Measurements from ENCODE around the gene YPEL5. TPM values are rescaled to one million over a fixed set of nuclear protein-coding genes. Genes with fewer than 3 reads are reported as not detected.
A peak's percentile ranks its signal among the peaks of the same experiment; 100 is the strongest.

Gene YPEL5
- polyA plus RNA-seq, 1 of the 3 experiments (the other 2 are of a cell fraction), result 60.5 TPM

DNA sequence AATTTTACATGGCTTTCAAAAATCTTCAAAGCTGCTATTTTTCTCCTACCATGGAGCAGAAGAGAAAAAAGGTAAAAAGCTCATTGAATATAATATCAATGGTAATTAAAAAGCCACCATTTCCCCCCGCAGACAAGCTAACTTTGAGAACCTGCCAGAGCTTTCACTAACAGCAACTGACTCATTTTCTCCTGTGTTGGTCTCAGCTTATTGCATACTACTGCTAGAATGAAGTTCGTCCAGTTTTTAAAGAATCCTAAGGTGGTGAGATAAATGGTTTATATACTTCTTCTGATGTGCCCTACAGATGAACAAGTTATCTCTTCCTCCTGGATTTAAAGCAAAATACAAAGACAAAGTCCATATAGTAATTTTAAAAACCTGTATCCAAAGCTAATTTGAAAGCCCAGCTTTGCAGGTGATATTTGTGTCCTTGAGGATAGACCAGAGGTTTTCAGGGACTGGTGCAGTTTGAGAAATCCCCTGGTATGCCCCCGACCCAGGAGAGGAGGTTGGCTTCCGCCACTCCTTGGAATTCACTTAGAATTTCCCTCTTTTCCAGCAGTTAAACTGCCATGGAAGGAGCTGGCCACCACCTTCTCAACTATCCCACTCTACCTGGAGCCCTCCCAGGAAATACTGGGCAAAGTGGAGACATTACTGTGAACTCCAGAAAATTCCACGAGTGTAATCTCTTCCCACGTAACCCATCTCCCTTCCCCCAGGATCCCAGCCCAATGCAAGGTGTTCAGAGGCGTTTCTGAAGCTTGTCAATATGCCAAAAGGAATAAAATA lies 17.5 kb downstream of the YPEL5 start:
- Histone ChIP-seq H3K4me2 (0 out of 2 replicates have a peak overlapping the region, but pooled peaks have one; percentile 22), H3K4me1 (ENCODE audit: control insufficient read depth in 1 of 2, insufficient read depth in 2 of 2, low read depth in 1 of 2, low read length in 1 of 2) (peaks cover 2 to 9% of the 10 kb centered on the region in 2 experiments; a peak in 3 of 4 replicates), H3K79me2 (ENCODE audit: insufficient read depth) (no peaks in the 10 kb centered on the region), H3K9me2 (no peaks in the 10 kb centered on the region), H3K27me3 (ENCODE audit: insufficient read depth) (no peaks in the 10 kb centered on the region), H3K9me3 (no peaks in the 10 kb centered on the region), H3K36me3 (replicated peaks in 1 of 2; ENCODE audit: control insufficient read depth in 1 of 2, insufficient read depth in 2 of 2, low read length in 1 of 2) (peaks cover 22 to 28% of the 10 kb centered on the region in 2 experiments), H3K4me3 (ENCODE audit: low read depth in 2 of 2, low read length in 1 of 2) (no peak overlapping the region), H3K27ac (ENCODE audit: low read depth in 2 of 2, low read length in 1 of 2) (peak overlapping the region in 1 of 2 experiments; percentile 10; a peak in 2 of 4 replicates), H4K20me1 (ENCODE audit: insufficient read depth) (no peaks in the 10 kb centered on the region), H3F3A (replicated peaks; ENCODE audit: insufficient read depth) (peaks cover 11% of the 10 kb centered on the region), H2AFZ (ENCODE audit: low read depth) (no peak overlapping the region), H3K9ac (no peak overlapping the region)
- 28% methylated on average over 7 of the region's 7 CpGs for WGBS (ENCODE audit: low lambda C conversion rate)
- ChIA-PET POLR2A (interaction anchor here (0.6 to 1.5 kb wide), 7 partner anchors 9 to 698 kb away, joined by 3 to 6 read pairs (median 4); partner anchors contain the start of gene YPEL5), CTCF (interaction anchor here (0.6 to 9.5 kb wide), 112 partner anchors 8 to 1995 kb away, joined by 3 to 530 read pairs (median 4); partner anchors contain the start of genes EHD3, LBH, LCLAT1 and YPEL5)
- no peak for TF ChIP-seq GABPA (IDR thresholded peaks at IDR 0.05; ENCODE audit: low read depth)
- no peak for TF ChIP-seq SIN3A (IDR thresholded peaks at IDR 0.05; ENCODE audit: borderline replicate concordance, low read depth, low read length)
- TF ChIP-seq NFIC (IDR thresholded peaks at IDR 0.05; ENCODE audit: borderline replicate concordance), result no peak
- TF ChIP-seq RCOR1 (IDR thresholded peaks at IDR 0.05; ENCODE audit: low read length), result no peak
- TF ChIP-seq EP300 (IDR thresholded peaks at IDR 0.05; ENCODE audit: borderline replicate concordance in 1 of 2, low read depth in 1 of 2, low read length in 1 of 2), result no peak
- TF ChIP-seq, protein P1, sequence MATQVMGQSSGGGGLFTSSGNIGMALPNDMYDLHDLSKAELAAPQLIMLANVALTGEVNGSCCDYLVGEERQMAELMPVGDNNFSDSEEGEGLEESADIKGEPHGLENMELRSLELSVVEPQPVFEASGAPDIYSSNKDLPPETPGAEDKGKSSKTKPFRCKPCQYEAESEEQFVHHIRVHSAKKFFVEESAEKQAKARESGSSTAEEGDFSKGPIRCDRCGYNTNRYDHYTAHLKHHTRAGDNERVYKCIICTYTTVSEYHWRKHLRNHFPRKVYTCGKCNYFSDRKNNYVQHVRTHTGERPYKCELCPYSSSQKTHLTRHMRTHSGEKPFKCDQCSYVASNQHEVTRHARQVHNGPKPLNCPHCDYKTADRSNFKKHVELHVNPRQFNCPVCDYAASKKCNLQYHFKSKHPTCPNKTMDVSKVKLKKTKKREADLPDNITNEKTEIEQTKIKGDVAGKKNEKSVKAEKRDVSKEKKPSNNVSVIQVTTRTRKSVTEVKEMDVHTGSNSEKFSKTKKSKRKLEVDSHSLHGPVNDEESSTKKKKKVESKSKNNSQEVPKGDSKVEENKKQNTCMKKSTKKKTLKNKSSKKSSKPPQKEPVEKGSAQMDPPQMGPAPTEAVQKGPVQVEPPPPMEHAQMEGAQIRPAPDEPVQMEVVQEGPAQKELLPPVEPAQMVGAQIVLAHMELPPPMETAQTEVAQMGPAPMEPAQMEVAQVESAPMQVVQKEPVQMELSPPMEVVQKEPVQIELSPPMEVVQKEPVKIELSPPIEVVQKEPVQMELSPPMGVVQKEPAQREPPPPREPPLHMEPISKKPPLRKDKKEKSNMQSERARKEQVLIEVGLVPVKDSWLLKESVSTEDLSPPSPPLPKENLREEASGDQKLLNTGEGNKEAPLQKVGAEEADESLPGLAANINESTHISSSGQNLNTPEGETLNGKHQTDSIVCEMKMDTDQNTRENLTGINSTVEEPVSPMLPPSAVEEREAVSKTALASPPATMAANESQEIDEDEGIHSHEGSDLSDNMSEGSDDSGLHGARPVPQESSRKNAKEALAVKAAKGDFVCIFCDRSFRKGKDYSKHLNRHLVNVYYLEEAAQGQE (IDR thresholded peaks at IDR 0.05; ENCODE audit: low read depth, low read length), result no peak
- no peak for DNase-seq

GRCh38 chr2:30165050-30165520 lies 18.3 kb downstream of the YPEL5 start:
- POLR2A ChIA-PET, result interaction anchor here (0.6 to 1.5 kb wide), 7 partner anchors 10 to 697 kb away, joined by 3 to 6 read pairs (median 4); partner anchors contain the start of gene YPEL5
- peak; percentile 88 for DNase-seq
- TF ChIP-seq MXI1 (IDR thresholded peaks at IDR 0.05; ENCODE audit: low read depth, low read length) (peak; percentile 74), YY1 (IDR thresholded peaks at IDR 0.05; ENCODE audit: low read depth) (no peak), FOSL2 (IDR thresholded peaks at IDR 0.05; ENCODE audit: borderline replicate concordance, low read depth) (no peak), PBX3 (IDR thresholded peaks at IDR 0.05) (0 out of 2 replicates have a peak, but pooled peaks have one; percentile 11), SIN3A (IDR thresholded peaks at IDR 0.05; ENCODE audit: borderline replicate concordance, low read depth, low read length) (peak; percentile 53; the same call in 1 of the 2 replicates), RFX5 (IDR thresholded peaks at IDR 0.05; ENCODE audit: low read length) (peak; percentile 80), TCF12 (IDR thresholded peaks at IDR 0.05) (no peak), CHD2 (IDR thresholded peaks at IDR 0.05; ENCODE audit: low read length, partially characterized antibody) (peak; percentile 67), POLR2AphosphoS5 (IDR thresholded peaks at IDR 0.05; ENCODE audit: low read depth, low read length) (peak; percentile 30; the same call in 1 of the 2 replicates), RAD21 (IDR thresholded peaks at IDR 0.05; ENCODE audit: low read length) (peak; percentile 97)
- TF ChIP-seq, protein P1 (IDR thresholded peaks at IDR 0.05; ENCODE audit: low read depth, low read length), result no peak

More at GRCh38 chr2:30165050-30165520, 18.3 kb downstream of the YPEL5 start:
- 21% methylated on average over 7 of the region's 7 CpGs for WGBS (ENCODE audit: low lambda C conversion rate)
- CTCF ChIA-PET, result interaction anchor here (0.6 to 9.5 kb wide), 129 partner anchors 9 to 1672 kb away, joined by 3 to 530 read pairs (median 4); partner anchors contain the start of genes EHD3, LBH, LCLAT1 and YPEL5
- Histone ChIP-seq H3K4me3 (ENCODE audit: low read depth in 2 of 2, low read length in 1 of 2) (no peak overlapping the region; a peak in 1 of 4 replicates), H3K4me1 (ENCODE audit: control insufficient read depth in 1 of 2, insufficient read depth in 2 of 2, low read depth in 1 of 2, low read length in 1 of 2) (peaks cover 2 to 9% of the 10 kb centered on the region in 2 experiments; a peak in 3 of 4 replicates), H3K36me3 (replicated peaks in 1 of 2; ENCODE audit: control insufficient read depth in 1 of 2, insufficient read depth in 2 of 2, low read length in 1 of 2) (peaks cover 14 to 21% of the 10 kb centered on the region in 2 experiments), H3K27ac (ENCODE audit: low read depth in 2 of 2, low read length in 1 of 2) (no peak overlapping the region), H3K9me3 (no peaks in the 10 kb centered on the region), H3K9ac (no peak overlapping the region), H2AFZ (ENCODE audit: low read depth) (no peak overlapping the region), H3K4me2 (no peak overlapping the region), H3K9me2 (no peaks in the 10 kb centered on the region), H3K27me3 (ENCODE audit: insufficient read depth) (no peaks in the 10 kb centered on the region), H4K20me1 (ENCODE audit: insufficient read depth) (no peaks in the 10 kb centered on the region), H3K79me2 (ENCODE audit: insufficient read depth) (no peaks in the 10 kb centered on the region), H3F3A (replicated peaks; ENCODE audit: insufficient read depth) (peaks cover 11% of the 10 kb centered on the region)

Data from SK-N-SH (cell line).